Mononuclear cell (primary cell): Measurements from ENCODE around the gene RELA. TPM values are rescaled to one million over a fixed set of nuclear protein-coding genes. Genes with fewer than 3 reads are reported as not detected.

ENCODE experiments used
- H3K27me3 ChIP-seq: 2 replicates; pipeline ENCODE4 v1.6.0; 2011; ENCODE audit warnings: low read length, control low read depth; ENCODE audit not compliant: insufficient read depth
- H3K4me1 ChIP-seq: 2 replicates; pipeline ENCODE4 v1.5.1; 2011; ENCODE audit warnings: mild to moderate bottlenecking, low read length, control low read depth; ENCODE audit not compliant: insufficient read depth
- H3K4me3 ChIP-seq: 2 replicates; pipeline ENCODE4 v1.5.1; 2011; ENCODE audit warnings: mild to moderate bottlenecking, low read length, moderate library complexity
- H3K9me3 ChIP-seq: 2 replicates; pipeline ENCODE4 v1.5.1; 2011; ENCODE audit warnings: low read depth, mild to moderate bottlenecking, control low read depth, low read length
- total RNA-seq: library from RNA; depleted of rRNA; stranded (reverse); fragments of >200 nt; gene quantifications from one replicate; pipeline ENCODE4 v1.2.3, GENCODE V29; 2012

RELA gene
- total RNA-seq, 1 donor, result 107 TPM

- no peak overlapping the region for H3K4me3 ChIP-seq
- no peaks in the 10 kb centered on the region for H3K27me3 ChIP-seq
- peaks cover 37% of the 10 kb centered on the region for H3K4me1 ChIP-seq
- H3K9me3 ChIP-seq, result no peaks in the 10 kb centered on the region
Observed at GRCh38 chr11:65634440-65634839, 28.3 kb downstream of the RELA start.

- Histone ChIP-seq H3K9me3 (no peaks in the 10 kb centered on the region), H3K27me3 (no peaks in the 10 kb centered on the region), H3K4me3 (no peak overlapping the region), H3K4me1 (peaks cover 34% of the 10 kb centered on the region)
Observed at GRCh38 chr11:65634109-65634436, 28.6 kb downstream of the RELA start.

GRCh38 chr11:65633390-65634108 lies 29.2 kb downstream of the RELA start:
- peaks cover 28% of the 10 kb centered on the region for H3K4me1 ChIP-seq
- no peaks in the 10 kb centered on the region for H3K9me3 ChIP-seq
- H3K27me3 ChIP-seq, result no peaks in the 10 kb centered on the region

GRCh38 chr11:65630215-65630614 lies 32.5 kb downstream of the RELA start:
- no peaks in the 10 kb centered on the region for H3K27me3 ChIP-seq

More at GRCh38 chr11:65633390-65634108, 29.2 kb downstream of the RELA start:
- H3K4me3 ChIP-seq, result no peak overlapping the region

GRCh38 chr11:65629579-65629978 lies 33.1 kb downstream of the RELA start:
- no peaks in the 10 kb centered on the region for H3K27me3 ChIP-seq

More at GRCh38 chr11:65630215-65630614, 32.5 kb downstream of the RELA start:
- Histone ChIP-seq H3K4me1 (peaks cover 22% of the 10 kb centered on the region), H3K9me3 (no peaks in the 10 kb centered on the region), H3K4me3 (no peak overlapping the region)

DNA sequence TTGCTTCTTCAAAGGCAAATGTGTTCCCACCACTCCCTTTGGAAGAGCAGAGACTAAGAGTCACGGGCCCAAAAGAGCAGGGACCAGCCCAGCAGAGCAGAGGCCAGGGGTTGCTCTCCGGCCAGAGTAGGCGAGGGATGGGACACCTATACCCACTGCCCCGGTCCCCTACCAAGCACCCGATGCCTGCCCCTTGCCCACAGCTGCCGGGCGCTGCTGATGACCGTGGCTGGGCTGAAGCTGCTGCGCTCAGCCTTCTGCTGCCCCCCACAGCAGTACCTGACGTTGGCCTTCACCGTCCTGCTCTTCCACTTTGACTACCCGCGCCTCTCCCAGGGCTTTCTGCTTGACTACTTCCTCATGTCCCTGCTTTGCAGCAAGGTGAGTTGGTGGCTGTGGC lies 35.5 kb downstream of the RELA start:
- H3K4me1 ChIP-seq, result peaks cover 6% of the 10 kb centered on the region

More at GRCh38 chr11:65629579-65629978, 33.1 kb downstream of the RELA start:
- H3K4me1 ChIP-seq, result peaks cover 21% of the 10 kb centered on the region
- H3K9me3 ChIP-seq, result no peaks in the 10 kb centered on the region
- no peak overlapping the region for H3K4me3 ChIP-seq

DNA sequence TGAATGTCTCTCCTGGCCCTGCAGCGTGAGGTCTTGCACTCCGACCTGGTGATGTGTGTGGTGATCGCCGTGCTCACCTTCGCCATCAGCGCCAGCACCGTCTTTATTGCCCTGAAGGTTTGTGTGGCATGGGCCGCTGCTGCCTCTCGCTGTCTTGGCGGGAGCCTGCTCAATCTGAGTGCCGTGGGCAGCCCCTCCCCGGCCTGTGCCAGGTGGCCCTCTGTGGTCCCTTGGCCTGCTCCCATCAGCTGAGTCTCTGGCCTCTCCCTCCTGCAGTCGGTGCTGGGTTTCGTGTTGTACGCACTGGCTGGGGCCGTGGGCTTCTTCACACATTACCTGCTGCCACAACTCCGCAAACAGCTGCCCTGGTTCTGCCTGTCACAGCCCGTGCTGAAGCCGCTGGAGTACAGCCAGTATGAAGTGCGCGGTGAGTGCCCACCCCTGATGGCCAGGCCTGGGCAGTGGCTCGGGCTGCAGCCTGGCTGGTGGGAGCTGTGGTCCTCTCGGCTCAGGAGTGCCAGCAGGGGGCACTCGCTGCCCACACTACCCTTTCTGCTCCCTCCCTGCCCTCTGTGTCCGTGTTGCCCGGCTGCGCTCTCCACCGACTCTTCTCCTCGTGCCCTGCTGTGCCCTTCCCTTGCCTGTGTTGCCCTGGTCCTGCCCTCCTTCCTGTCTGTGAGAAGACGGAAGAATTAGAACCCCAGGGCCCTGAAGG lies 36.9 kb downstream of the RELA start:
- Histone ChIP-seq H3K4me1 (peaks cover 6% of the 10 kb centered on the region), H3K4me3 (no peak overlapping the region), H3K27me3 (no peaks in the 10 kb centered on the region), H3K9me3 (no peaks in the 10 kb centered on the region)

More for the DNA sequence above, 35.5 kb downstream of the RELA start:
- H3K4me3 ChIP-seq, result no peak overlapping the region
- H3K9me3 ChIP-seq, result no peaks in the 10 kb centered on the region
- no peaks in the 10 kb centered on the region for H3K27me3 ChIP-seq

DNA sequence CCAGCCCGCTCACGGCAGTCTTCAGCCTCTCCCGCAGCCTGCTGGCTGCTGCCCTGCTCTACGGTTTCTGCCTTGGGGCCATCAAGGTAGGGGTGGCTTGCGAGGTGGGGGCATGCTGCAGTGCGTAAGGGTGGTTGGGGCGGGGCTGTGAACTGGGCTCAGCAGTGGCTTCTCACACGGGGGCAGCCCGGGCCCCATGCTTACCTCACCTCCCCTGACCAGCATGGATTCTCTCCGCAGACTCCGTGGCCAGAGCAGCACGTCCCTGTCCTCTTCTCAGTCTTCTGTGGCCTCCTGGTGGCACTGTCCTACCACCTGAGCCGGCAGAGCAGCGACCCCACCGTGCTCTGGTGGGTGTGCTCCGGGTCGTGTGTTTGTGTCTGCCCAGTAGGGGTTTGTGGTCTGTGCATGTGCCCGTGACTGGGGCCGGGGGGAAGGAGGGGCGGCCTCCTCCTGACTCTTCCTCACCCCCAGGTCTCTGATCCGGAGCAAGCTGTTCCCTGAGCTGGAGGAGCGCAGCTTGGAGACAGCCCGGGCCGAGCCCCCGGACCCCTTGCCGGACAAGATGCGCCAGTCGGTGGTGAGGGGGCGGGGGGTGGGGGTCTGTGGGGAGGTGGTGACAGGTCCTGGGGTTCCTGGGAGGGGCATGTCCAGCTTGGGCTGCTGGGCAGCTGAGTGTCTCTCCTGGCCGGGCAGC lies 37.6 kb downstream of the RELA start:
- H3K27me3 ChIP-seq, result no peaks in the 10 kb centered on the region
- peaks cover 6% of the 10 kb centered on the region for H3K4me1 ChIP-seq
- no peak overlapping the region for H3K4me3 ChIP-seq
- H3K9me3 ChIP-seq, result no peaks in the 10 kb centered on the region

GRCh38 chr11:65623852-65624616 lies 38.7 kb downstream of the RELA start:
- Histone ChIP-seq H3K4me1 (peaks cover 6% of the 10 kb centered on the region), H3K4me3 (no peak overlapping the region), H3K27me3 (no peaks in the 10 kb centered on the region), H3K9me3 (no peaks in the 10 kb centered on the region)

GRCh38 chr11:65623177-65623576 lies 39.5 kb downstream of the RELA start:
- no peaks in the 10 kb centered on the region for H3K9me3 ChIP-seq
- H3K4me1 ChIP-seq, result peaks cover 6% of the 10 kb centered on the region
- H3K4me3 ChIP-seq, result no peak overlapping the region
- no peaks in the 10 kb centered on the region for H3K27me3 ChIP-seq

DNA sequence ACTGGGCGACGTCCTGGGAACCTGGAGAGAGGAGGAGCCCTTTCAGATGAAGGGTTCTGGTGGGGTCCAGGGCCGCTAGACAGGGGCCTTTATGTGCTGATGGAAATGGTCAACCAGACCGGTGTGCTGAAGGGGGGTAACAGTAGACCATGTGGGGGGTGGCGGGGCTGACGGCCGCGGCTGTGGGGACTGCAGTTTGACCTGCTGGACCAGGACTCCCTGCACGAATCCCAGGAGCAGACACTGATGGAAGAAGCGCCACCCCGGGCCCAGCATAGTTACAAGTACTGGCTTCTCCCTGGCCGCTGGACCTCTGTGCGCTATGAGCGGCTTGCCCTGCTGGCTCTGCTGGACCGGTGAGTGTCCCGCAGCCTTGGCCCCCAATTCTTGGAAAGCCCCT lies 40.7 kb downstream of the RELA start:
- H3K9me3 ChIP-seq, result no peaks in the 10 kb centered on the region
- H3K4me1 ChIP-seq, result peaks cover 12% of the 10 kb centered on the region
- no peaks in the 10 kb centered on the region for H3K27me3 ChIP-seq
- H3K4me3 ChIP-seq, result no peak overlapping the region

- Histone ChIP-seq H3K9me3 (no peaks in the 10 kb centered on the region), H3K4me3 (no peak overlapping the region), H3K27me3 (no peaks in the 10 kb centered on the region), H3K4me1 (peaks cover 17% of the 10 kb centered on the region)
Observed at GRCh38 chr11:65621460-65621859, 41.3 kb downstream of the RELA start.

GRCh38 chr11:65620666-65621065 lies 42.0 kb downstream of the RELA start:
- peaks cover 15% of the 10 kb centered on the region for H3K4me1 ChIP-seq
- H3K27me3 ChIP-seq, result no peaks in the 10 kb centered on the region
- no peaks in the 10 kb centered on the region for H3K9me3 ChIP-seq
- no peak overlapping the region for H3K4me3 ChIP-seq

DNA sequence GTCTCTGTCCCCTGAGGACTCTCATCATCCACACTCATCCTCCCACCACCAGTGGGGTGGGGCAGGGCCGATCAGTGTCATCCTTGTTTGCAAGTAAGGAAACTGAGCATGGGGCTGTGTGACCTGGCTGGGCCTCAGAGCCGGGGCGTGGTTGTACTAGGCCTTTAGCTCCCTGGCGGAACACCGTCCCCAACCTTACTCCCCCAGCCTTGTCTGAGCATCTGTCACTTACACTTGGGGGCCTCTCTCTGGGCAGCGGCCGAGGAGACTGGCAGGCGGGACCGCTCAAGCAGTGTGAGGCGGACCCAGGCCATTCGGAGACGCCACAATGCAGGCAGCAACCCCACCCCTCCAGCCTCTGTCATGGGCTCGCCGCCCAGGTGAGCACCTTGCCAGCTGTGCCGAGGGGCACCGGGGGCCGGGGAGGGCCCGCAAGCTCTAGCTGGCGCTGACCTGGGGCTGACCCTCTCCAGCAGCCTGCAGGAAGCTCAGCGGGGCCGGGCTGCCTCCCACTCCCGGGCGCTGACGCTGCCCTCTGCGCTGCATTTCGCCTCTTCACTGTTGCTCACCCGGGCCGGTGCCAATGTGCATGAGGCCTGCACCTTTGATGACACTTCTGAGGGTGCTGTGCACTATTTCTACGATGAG lies 43.3 kb downstream of the RELA start:
- Histone ChIP-seq H3K4me3 (no peak overlapping the region), H3K4me1 (peaks cover 18% of the 10 kb centered on the region), H3K9me3 (no peaks in the 10 kb centered on the region), H3K27me3 (no peaks in the 10 kb centered on the region)
